Kidney (tissue), 14 donors: ENCODE measurements around the gene TPK1. TPM values are rescaled to one million over a fixed set of nuclear protein-coding genes. Genes with fewer than 3 reads are reported as not detected.

Experiments used
- DNase-seq, 5 donors: peaks; one replicate each; pipeline ENCODE4 v3.0.0-alpha.2; 2013 to 2020
- FAIRE-seq: peaks from 2 replicates; lab custom pipeline; 2012; peaks lifted over from hg19 to GRCh38; lab: Jason Lieb, UNC
- H3K27ac ChIP-seq, 2 donors: one replicate each; pipeline ENCODE4 v1.7.0; 2013; ENCODE audit warnings: low read depth in 2 of 2, low read length in 2 of 2, inconsistent platforms in 1 of 2
- H3K27me3 ChIP-seq: one replicate; pipeline ENCODE4 v1.7.1; 2013; ENCODE audit warnings: low read length, inconsistent platforms; ENCODE audit not compliant: control insufficient read depth, insufficient read depth
- H3K36me3 ChIP-seq, 3 donors: one replicate each; pipeline versions ENCODE4 v1.7.0 to v1.7.1; 2013; ENCODE audit warnings: low read length in 3 of 3, control low read depth in 1 of 3, inconsistent platforms in 1 of 3; ENCODE audit not compliant: insufficient read depth in 3 of 3, control insufficient read depth in 2 of 3
- H3K4me1 ChIP-seq, 3 donors: one replicate each; pipeline versions ENCODE4 v1.7.0 to v1.7.1; 2013; ENCODE audit warnings: low read length in 3 of 3, inconsistent platforms in 1 of 3, low read depth in 1 of 3; ENCODE audit not compliant: control insufficient read depth in 2 of 3, insufficient read depth in 2 of 3
- H3K4me3 ChIP-seq, 3 donors: one replicate each; pipeline versions ENCODE4 v1.7.0 to v1.8.1; 2013; ENCODE audit warnings: low read length in 3 of 3, control low read depth in 1 of 3, inconsistent platforms in 1 of 3
- H3K9ac ChIP-seq, 3 donors: one replicate each; pipeline versions ENCODE4 v1.7.0 to v1.7.1; 2013; ENCODE audit warnings: low read length in 3 of 3, control low read depth in 1 of 3, inconsistent platforms in 1 of 3
- H3K9me3 ChIP-seq, 3 donors: one replicate each; pipeline versions ENCODE4 v1.7.0 to v1.7.1; 2013; ENCODE audit warnings: low read length in 3 of 3, control low read depth in 1 of 3, inconsistent platforms in 1 of 3; ENCODE audit not compliant: control insufficient read depth in 2 of 3, insufficient read depth in 1 of 3
- CTCF ChIP-seq: IDR thresholded peaks from 3 replicates; pipeline ENCODE4 v1.5.1; 2012; ENCODE audit warnings: mild to moderate bottlenecking, moderate library complexity, borderline replicate concordance; ENCODE audit not compliant: insufficient read depth; ENCODE audit errors: extremely low read depth
- intact Hi-C: fragments of 100-400 bp; cut with DNase I; formaldehyde crosslinking; loops from one replicate; pipeline ENCODE4 v1.11.1; 2022
- polyA plus RNA-seq: library from polyadenylated mRNA; stranded (reverse); fragments of 350-450 nt; fragmentation: Illumina TruSeq; extraction: RNeasy Lipid Tissue Mini Kit (QIAGEN cat#74804); gene quantifications from one replicate; pipeline ENCODE4 v1.2.3, GENCODE V29; 2014; ENCODE audit warnings: low read depth, low replicate concordance; ENCODE audit not compliant: insufficient read depth
- total RNA-seq: library from RNA; stranded (reverse); fragmentation: NEBNext Ultra II Directional; extraction: Animal tissue kit (Norgen Biotek cat#: 25700); gene quantifications from one replicate; pipeline ENCODE4 v1.2.1, GENCODE V29; 2021
- donor health status: control.
- donor health status: control.
- donor health status: control.
- donor health status: control.
- donor health status: control.
- donor health status: DM: yes; HTN: yes; CAD: no.
- donor health status: Normal renal cell carcinoma (clear cell type).

Gene TPK1
- total and polyA plus RNA-seq, 2 donors from 2014 or later: 5.3 to 15.5 TPM

- Histone ChIP-seq H3K27ac (no peak overlapping the region), H3K9ac (no peak overlapping the region), H3K27me3 (no peaks in the 10 kb centered on the region), H3K36me3 (no peaks in the 10 kb centered on the region), H3K4me1 (no peaks in the 10 kb centered on the region), H3K4me3 (no peak overlapping the region), H3K9me3 (no peaks in the 10 kb centered on the region)
- no peak for TF ChIP-seq CTCF
- FAIRE-seq (no peak), DNase-seq (no peak)
- intact Hi-C loops: no loop called here
Measured at GRCh38 chr7:144873316-144873845, 37.5 kb upstream of the TPK1 start.

- Histone ChIP-seq H3K9me3 (no peaks in the 10 kb centered on the region), H3K4me1 (no peaks in the 10 kb centered on the region), H3K36me3 (no peaks in the 10 kb centered on the region), H3K9ac (no peak overlapping the region), H3K27me3 (no peaks in the 10 kb centered on the region), H3K4me3 (no peak overlapping the region), H3K27ac (no peak overlapping the region)
- TF ChIP-seq CTCF: no peak
- DNase-seq (no peak), FAIRE-seq (no peak)
- intact Hi-C loops: no loop called here
Measured at GRCh38 chr7:144869082-144869481, 33.2 kb upstream of the TPK1 start.

GRCh38 chr7:144866189-144866588, 30.3 kb upstream of the TPK1 start:
- Histone ChIP-seq H3K9ac (no peak overlapping the region), H3K27me3 (no peaks in the 10 kb centered on the region), H3K4me3 (no peak overlapping the region), H3K9me3 (no peaks in the 10 kb centered on the region), H3K4me1 (no peaks in the 10 kb centered on the region), H3K36me3 (no peaks in the 10 kb centered on the region), H3K27ac (no peak overlapping the region)
- FAIRE-seq (no peak), DNase-seq (no peak)
- intact Hi-C loops: no loop called here
- TF ChIP-seq CTCF: no peak

GRCh38 chr7:144863320-144863647, 27.4 kb upstream of the TPK1 start:
- Histone ChIP-seq H3K36me3 (no peaks in the 10 kb centered on the region), H3K9me3 (no peaks in the 10 kb centered on the region), H3K9ac (no peak overlapping the region), H3K4me1 (no peaks in the 10 kb centered on the region), H3K4me3 (no peak overlapping the region), H3K27ac (no peak overlapping the region), H3K27me3 (no peaks in the 10 kb centered on the region)
- FAIRE-seq (no peak), DNase-seq (no peak)
- TF ChIP-seq CTCF: no peak
- intact Hi-C loops: no loop called here
